Suprapubic skin (tissue), 4 donors: ENCODE measurements around the gene CAPN8. TPM values are rescaled to one million over a fixed set of nuclear protein-coding genes. Genes with fewer than 3 reads are reported as not detected.

Source experiments
- DNase-seq, 2 donors: peaks; one replicate each; pipeline ENCODE4 v3.0.0-alpha.2; 2019; ENCODE audit warnings: low spot score in 2 of 2
- H3K27ac ChIP-seq: fragments of 200-600 bp; sonication (generic); one replicate; pipeline ENCODE4 v1.5.1; 2019
- H3K27me3 ChIP-seq: fragments of 200-600 bp; sonication (generic); one replicate; pipeline ENCODE4 v1.5.1; 2019
- H3K36me3 ChIP-seq: fragments of 200-600 bp; sonication (generic); one replicate; pipeline ENCODE4 v1.5.1; 2019
- H3K4me1 ChIP-seq: fragments of 200-600 bp; sonication (generic); one replicate; pipeline ENCODE4 v1.5.1; 2019
- H3K4me3 ChIP-seq: fragments of 200-600 bp; sonication (generic); one replicate; pipeline ENCODE4 v1.5.1; 2019; ENCODE audit warnings: mild to moderate bottlenecking
- H3K9me3 ChIP-seq: fragments of 200-600 bp; sonication (generic); one replicate; pipeline ENCODE4 v1.5.1; 2019
- CTCF ChIP-seq, 2 donors: fragments of 200-600 bp in 1 of 2; fragments of 450-650 bp in 1 of 2; sonication (generic) in 1 of 2; IDR thresholded peaks; one replicate each; pipeline ENCODE4 v1.5.1; 2016 to 2019; ENCODE audit warnings: antibody characterized with exemption in 2 of 2, mild to moderate bottlenecking in 1 of 2, moderate library complexity in 1 of 2
- EP300 ChIP-seq: sonication (generic); formaldehyde crosslinking; IDR thresholded peaks from one replicate; pipeline ENCODE4 v1.6.1; 2017; ENCODE audit warnings: antibody characterized with exemption
- POLR2A ChIP-seq, 2 donors: fragments of 450-650 bp; IDR thresholded peaks; one replicate each; pipeline ENCODE4 v1.6.1; 2017; ENCODE audit warnings: antibody characterized with exemption in 2 of 2, mild to moderate bottlenecking in 2 of 2, moderate library complexity in 2 of 2
- POLR2AphosphoS5 ChIP-seq, 3 donors: sonication (generic); formaldehyde crosslinking; IDR thresholded peaks; one replicate each; pipeline ENCODE4 v1.6.1; 2017; ENCODE audit warnings: antibody characterized with exemption in 3 of 3
- WGBS: methylation state at CpG from one replicate; pipeline ENCODE4 v1.1.5; 2018; 5-methylcytosine and 5-hydroxymethylcytosine counted together
- total RNA-seq, 4 donors: library from RNA; depleted of rRNA; stranded (reverse); fragments of >200 nt; gene quantifications; one replicate each; pipeline ENCODE4 v1.1.0, GENCODE V29; 2016

The CAPN8 gene
- total RNA-seq, 4 donors from 2014 or later: 1.5 to 3.9 (median 2.7) TPM

GRCh38 chr1:223674119-223674890, 8.8 kb upstream of the CAPN8 start:
- DNase-seq: peak in 1 of 2 donors; percentile 41
- H3K36me3 ChIP-seq: no peaks in the 10 kb centered on the region
- H3K27me3 ChIP-seq: no peaks in the 10 kb centered on the region
- TF ChIP-seq POLR2A (IDR thresholded peaks at IDR 0.05) (no peak), POLR2AphosphoS5 (IDR thresholded peaks at IDR 0.05) (no peak), CTCF (IDR thresholded peaks at IDR 0.05) (no peak), EP300 (no peak)
- no peak overlapping the region for H3K4me3 ChIP-seq
- 67% methylated on average over 5 of the region's 5 CpGs for WGBS
- no peaks in the 10 kb centered on the region for H3K4me1 ChIP-seq
- no peak overlapping the region for H3K27ac ChIP-seq
- H3K9me3 ChIP-seq: peaks cover 6% of the 10 kb centered on the region

DNA sequence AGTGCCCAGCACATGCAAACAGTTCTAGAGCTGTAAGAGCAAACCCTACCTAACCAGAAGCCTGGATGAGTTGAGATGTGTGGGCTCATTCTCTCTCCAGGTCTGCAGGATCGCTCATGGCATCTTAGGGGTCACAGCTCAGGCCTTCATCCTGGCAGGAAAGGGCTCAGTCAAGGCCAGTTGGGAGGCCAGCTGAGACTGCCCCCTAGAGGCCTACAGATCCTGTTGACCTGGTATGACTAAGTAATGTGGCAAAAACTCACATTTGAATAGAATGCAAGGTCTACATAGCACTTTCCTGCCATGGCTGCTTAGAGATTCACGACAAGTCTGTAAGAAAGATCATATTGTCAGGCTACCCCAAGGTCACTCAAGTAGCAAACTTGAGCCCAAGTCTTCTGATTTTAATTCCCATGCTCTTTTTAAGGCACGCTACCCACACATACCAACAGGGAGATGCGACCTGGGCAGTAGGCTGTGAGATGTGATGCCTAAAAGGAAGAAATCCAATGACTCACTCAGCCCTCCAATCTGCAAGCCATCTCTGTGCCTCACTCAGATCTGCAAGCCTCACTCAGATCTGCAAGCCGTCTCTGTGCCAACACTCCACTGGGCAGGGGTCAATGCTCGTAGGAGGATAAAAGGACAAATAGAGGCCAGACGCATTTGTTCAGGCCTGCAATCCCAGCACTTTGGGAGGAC, 5.1 kb upstream of the CAPN8 start:
- H3K9me3 ChIP-seq: peaks cover 6% of the 10 kb centered on the region
- no peak for DNase-seq
- TF ChIP-seq POLR2AphosphoS5 (IDR thresholded peaks at IDR 0.05) (no peak), EP300 (no peak), CTCF (IDR thresholded peaks at IDR 0.05) (no peak), POLR2A (IDR thresholded peaks at IDR 0.05) (no peak)
- WGBS: 63% methylated on average over 6 of the region's 7 CpGs
- no peak overlapping the region for H3K27ac ChIP-seq
- no peaks in the 10 kb centered on the region for H3K36me3 ChIP-seq
- peaks cover 7% of the 10 kb centered on the region for H3K4me1 ChIP-seq
- H3K4me3 ChIP-seq: no peak overlapping the region
- no peaks in the 10 kb centered on the region for H3K27me3 ChIP-seq

DNA sequence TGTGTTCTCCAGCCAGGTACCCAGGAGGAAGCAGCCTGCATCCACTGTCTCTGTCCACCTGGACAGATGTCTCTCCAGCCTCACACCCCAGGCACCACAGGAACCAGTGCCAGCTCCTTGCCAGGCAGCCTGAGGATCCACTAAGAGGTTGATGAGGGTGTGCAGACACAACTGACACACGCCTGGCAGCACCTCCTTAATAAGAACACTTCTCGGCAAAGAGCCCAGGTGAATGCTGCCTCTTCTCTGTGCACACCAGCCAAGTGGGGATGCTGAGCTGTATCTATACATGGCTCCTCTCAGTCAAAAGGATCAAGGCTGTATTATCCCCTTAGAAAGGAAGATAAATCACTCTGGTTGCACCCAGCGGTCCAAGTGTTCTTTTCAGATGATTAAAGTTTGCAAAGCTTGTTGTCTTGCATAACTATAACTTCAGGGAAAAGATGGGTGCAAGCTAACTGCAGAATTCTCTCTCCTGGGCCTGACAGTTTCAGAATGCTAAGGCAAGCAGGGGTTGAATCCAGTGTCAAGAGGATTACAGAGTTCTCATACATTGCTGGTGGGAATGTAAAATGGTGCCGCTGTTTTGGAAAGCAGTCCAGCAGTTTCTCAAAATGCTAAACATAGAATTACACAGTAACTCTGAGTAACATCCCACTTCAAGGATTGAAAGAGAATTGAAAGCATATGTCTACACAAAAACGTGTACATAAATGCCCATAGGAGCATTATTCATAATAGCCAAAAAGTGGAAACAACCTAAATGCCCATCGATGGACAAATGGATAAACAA, 3.7 kb upstream of the CAPN8 start:
- no peak for DNase-seq
- H3K9me3 ChIP-seq: peaks cover 3% of the 10 kb centered on the region
- WGBS: 62% methylated on average over 4 of the region's 6 CpGs

GRCh38 chr1:223667484-223668182, 2.1 kb upstream of the CAPN8 start:
- H3K27me3 ChIP-seq: no peaks in the 10 kb centered on the region
- 91% methylated on average over 3 of the region's 3 CpGs for WGBS
- TF ChIP-seq POLR2A (IDR thresholded peaks at IDR 0.05) (no peak), EP300 (no peak), CTCF (IDR thresholded peaks at IDR 0.05) (no peak), POLR2AphosphoS5 (IDR thresholded peaks at IDR 0.05) (no peak)
- H3K36me3 ChIP-seq: no peaks in the 10 kb centered on the region
- no peak for DNase-seq
- no peak overlapping the region for H3K4me3 ChIP-seq
- H3K4me1 ChIP-seq: peaks cover 13% of the 10 kb centered on the region
- no peaks in the 10 kb centered on the region for H3K9me3 ChIP-seq
- H3K27ac ChIP-seq: no peak overlapping the region

More for the DNA sequence above, 3.7 kb upstream of the CAPN8 start:
- TF ChIP-seq POLR2A (IDR thresholded peaks at IDR 0.05): no peak
- no peak for TF ChIP-seq POLR2AphosphoS5 (IDR thresholded peaks at IDR 0.05)
- TF ChIP-seq CTCF (IDR thresholded peaks at IDR 0.05): no peak
- TF ChIP-seq EP300: no peak
- H3K27ac ChIP-seq: no peak overlapping the region
- H3K36me3 ChIP-seq: no peaks in the 10 kb centered on the region
- no peak overlapping the region for H3K4me3 ChIP-seq
- no peaks in the 10 kb centered on the region for H3K27me3 ChIP-seq
- peaks cover 13% of the 10 kb centered on the region for H3K4me1 ChIP-seq
